HepG2 (cell line): Measurements from ENCODE around the gene ATL2. TPM values are rescaled to one million over a fixed set of nuclear protein-coding genes. Genes with fewer than 3 reads are reported as not detected.

Experiments
- ARID5B ChIP-seq: IDR thresholded peaks from 2 replicates; pipeline ENCODE4 v1.4.0; 2020; ENCODE audit warnings: mild to moderate bottlenecking, missing genetic modification reagents
- ELF1 ChIP-seq: sonication (generic); formaldehyde crosslinking; IDR thresholded peaks from 2 replicates; pipeline ENCODE4 v1.4.0; 2020; ENCODE audit warnings: missing genetic modification reagents
- HNRNPLL ChIP-seq: fragments of 200-400 bp; formaldehyde crosslinking; IDR thresholded peaks from 2 replicates; pipeline ENCODE4 v1.6.1; 2017; ENCODE audit warnings: mild to moderate bottlenecking, low read depth, low read length; ENCODE audit not compliant: poor library complexity, severe bottlenecking
- MED1 ChIP-seq: sonication (generic); formaldehyde crosslinking; IDR thresholded peaks from 2 replicates; pipeline ENCODE4 v1.4.0; 2020; ENCODE audit warnings: missing genetic modification reagents
- NFATC3 ChIP-seq: sonication (generic); formaldehyde crosslinking; IDR thresholded peaks from 2 replicates; pipeline ENCODE4 v1.5.1; 2020; ENCODE audit warnings: mild to moderate bottlenecking, missing genetic modification reagents
- PHB2 ChIP-seq: fragments of 450-650 bp; IDR thresholded peaks from 2 replicates; pipeline ENCODE4 v1.6.1; 2018; ENCODE audit not compliant: partially characterized antibody
- TARDBP ChIP-seq: sonication (generic); formaldehyde crosslinking; IDR thresholded peaks from 2 replicates; pipeline ENCODE4 v1.8.0; 2022; ENCODE audit warnings: mild to moderate bottlenecking, missing genetic modification reagents
- TSC22D2 ChIP-seq: sonication (generic); formaldehyde crosslinking; IDR thresholded peaks from 2 replicates; pipeline ENCODE4 v1.5.1; 2020; ENCODE audit warnings: missing genetic modification reagents, mild to moderate bottlenecking, borderline replicate concordance
- U2AF2 ChIP-seq: fragments of 200-400 bp; formaldehyde crosslinking; IDR thresholded peaks from 2 replicates; pipeline ENCODE4 v1.6.1; 2017; ENCODE audit warnings: low read depth, mild to moderate bottlenecking, low read length
- ZFP1 ChIP-seq: IDR thresholded peaks from 2 replicates; pipeline ENCODE4 v1.6.1; 2016
- ZIK1 ChIP-seq: sonication (generic); formaldehyde crosslinking; IDR thresholded peaks from 2 replicates; pipeline ENCODE4 v1.5.0; 2020; ENCODE audit warnings: mild to moderate bottlenecking, low read depth, missing genetic modification reagents, borderline replicate concordance
- ZMYM2 ChIP-seq: sonication (generic); formaldehyde crosslinking; IDR thresholded peaks from 2 replicates; pipeline ENCODE4 v1.8.0; 2022; ENCODE audit warnings: mild to moderate bottlenecking, missing genetic modification reagents
- ZNF264 ChIP-seq: sonication (generic); formaldehyde crosslinking; IDR thresholded peaks from 2 replicates; pipeline ENCODE4 v1.4.0; 2020; ENCODE audit warnings: missing genetic modification reagents
- ZNF562 ChIP-seq: sonication (generic); formaldehyde crosslinking; IDR thresholded peaks from 2 replicates; pipeline ENCODE4 v1.8.0; 2022; ENCODE audit warnings: missing genetic modification reagents, borderline replicate concordance
- ZNF614 ChIP-seq: IDR thresholded peaks from 2 replicates; pipeline ENCODE4 v1.6.1; 2018; ENCODE audit warnings: missing biosample characterization, missing genetic modification reagents, inconsistent platforms, borderline replicate concordance
- ZNF776 ChIP-seq: sonication (generic); formaldehyde crosslinking; IDR thresholded peaks from 2 replicates; pipeline ENCODE4 v1.4.0; 2020; ENCODE audit warnings: mild to moderate bottlenecking, missing genetic modification reagents
- ZNF788 ChIP-seq: sonication (generic); formaldehyde crosslinking; IDR thresholded peaks from 2 replicates; pipeline ENCODE4 v1.5.0; 2020; ENCODE audit warnings: mild to moderate bottlenecking, missing genetic modification reagents, borderline replicate concordance
- polyA plus RNA-seq, 8 experiments: library from polyadenylated mRNA; depleted of rRNA in 3 of 8; stranded (reverse) in 7 of 8; unstranded in 1 of 8; fragments of >200 nt; fragmentation: Illumina TruSeq in 4 of 8; extraction: Trizol in 4 of 8; gene quantifications; 2 replicates each; pipeline versions ENCODE4 v1.2.1 to v1.2.3, GENCODE V29; 2011 to 2016; ENCODE audit warnings: low read depth in 4 of 8, missing spikeins in 1 of 8, mixed read lengths in 1 of 8; ENCODE audit not compliant: insufficient read depth in 1 of 8
- total RNA-seq, 5 experiments: library from RNA; depleted of rRNA; stranded (reverse); fragments of >200 nt; fragmentation: Illumina TruSeq; extraction: Trizol; gene quantifications; 2 replicates each; pipeline ENCODE4 v1.2.3, GENCODE V29; 2016; ENCODE audit warnings: low read depth in 1 of 5
- TF ChIP-seq, protein P1 (sequence below): sonication (generic); formaldehyde crosslinking; IDR thresholded peaks from 2 replicates; pipeline ENCODE4 v1.4.0; 2020; ENCODE audit warnings: missing genetic modification reagents
- TF ChIP-seq, protein P2 (sequence below): sonication (generic); formaldehyde crosslinking; IDR thresholded peaks from 2 replicates; pipeline ENCODE4 v1.4.0; 2020; ENCODE audit warnings: missing genetic modification reagents
- TF ChIP-seq, protein P3 (sequence below): sonication (generic); formaldehyde crosslinking; IDR thresholded peaks from 2 replicates; pipeline ENCODE4 v1.5.1; 2020; ENCODE audit warnings: missing genetic modification reagents, mild to moderate bottlenecking, borderline replicate concordance

The ATL2 gene
- total and polyA plus RNA-seq, 2 of the 13 experiments (the other 11 are each of a cell fraction or from before 2014, with no cell fraction given) = 56.5 to 119 TPM

GRCh38 chr2:38407111-38407682 lies 30.1 kb upstream of the ATL2 start (continued):
- TF ChIP-seq MED1 (CRISPR knock-in tag) (peak; percentile 62), NFATC3 (CRISPR knock-in tag) (no peak), TSC22D2 (peak; percentile 32; the same call in 1 of the 2 replicates), ZNF788 (CRISPR knock-in tag) (no peak), ZMYM2 (peak; percentile 82), TARDBP (CRISPR knock-in tag) (no peak; the same call in 1 of the 2 replicates), ARID5B (peak; percentile 83), ELF1 (CRISPR knock-in tag) (peak; percentile 54; the same call in 1 of the 2 replicates), ZNF264 (CRISPR knock-in tag) (peak; percentile 83), ZNF562 (CRISPR knock-in tag) (no peak), ZNF614 (0 out of 2 replicates have a peak, but pooled peaks have one; percentile 83), PHB2 (no peak), ZNF776 (no peak), U2AF2 (no peak), ZFP1 (CRISPR knock-in tag) (peak; percentile 53; the same call in 1 of the 2 replicates), ZIK1 (no peak), HNRNPLL (no peak)
- TF ChIP-seq, protein P1, sequence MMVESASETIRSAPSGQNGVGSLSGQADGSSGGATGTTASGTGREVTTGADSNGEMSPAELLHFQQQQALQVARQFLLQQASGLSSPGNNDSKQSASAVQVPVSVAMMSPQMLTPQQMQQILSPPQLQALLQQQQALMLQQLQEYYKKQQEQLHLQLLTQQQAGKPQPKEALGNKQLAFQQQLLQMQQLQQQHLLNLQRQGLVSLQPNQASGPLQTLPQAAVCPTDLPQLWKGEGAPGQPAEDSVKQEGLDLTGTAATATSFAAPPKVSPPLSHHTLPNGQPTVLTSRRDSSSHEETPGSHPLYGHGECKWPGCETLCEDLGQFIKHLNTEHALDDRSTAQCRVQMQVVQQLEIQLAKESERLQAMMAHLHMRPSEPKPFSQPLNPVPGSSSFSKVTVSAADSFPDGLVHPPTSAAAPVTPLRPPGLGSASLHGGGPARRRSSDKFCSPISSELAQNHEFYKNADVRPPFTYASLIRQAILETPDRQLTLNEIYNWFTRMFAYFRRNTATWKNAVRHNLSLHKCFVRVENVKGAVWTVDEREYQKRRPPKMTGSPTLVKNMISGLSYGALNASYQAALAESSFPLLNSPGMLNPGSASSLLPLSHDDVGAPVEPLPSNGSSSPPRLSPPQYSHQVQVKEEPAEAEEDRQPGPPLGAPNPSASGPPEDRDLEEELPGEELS (CRISPR knock-in tag) = peak; percentile 74
- TF ChIP-seq, protein P2, sequence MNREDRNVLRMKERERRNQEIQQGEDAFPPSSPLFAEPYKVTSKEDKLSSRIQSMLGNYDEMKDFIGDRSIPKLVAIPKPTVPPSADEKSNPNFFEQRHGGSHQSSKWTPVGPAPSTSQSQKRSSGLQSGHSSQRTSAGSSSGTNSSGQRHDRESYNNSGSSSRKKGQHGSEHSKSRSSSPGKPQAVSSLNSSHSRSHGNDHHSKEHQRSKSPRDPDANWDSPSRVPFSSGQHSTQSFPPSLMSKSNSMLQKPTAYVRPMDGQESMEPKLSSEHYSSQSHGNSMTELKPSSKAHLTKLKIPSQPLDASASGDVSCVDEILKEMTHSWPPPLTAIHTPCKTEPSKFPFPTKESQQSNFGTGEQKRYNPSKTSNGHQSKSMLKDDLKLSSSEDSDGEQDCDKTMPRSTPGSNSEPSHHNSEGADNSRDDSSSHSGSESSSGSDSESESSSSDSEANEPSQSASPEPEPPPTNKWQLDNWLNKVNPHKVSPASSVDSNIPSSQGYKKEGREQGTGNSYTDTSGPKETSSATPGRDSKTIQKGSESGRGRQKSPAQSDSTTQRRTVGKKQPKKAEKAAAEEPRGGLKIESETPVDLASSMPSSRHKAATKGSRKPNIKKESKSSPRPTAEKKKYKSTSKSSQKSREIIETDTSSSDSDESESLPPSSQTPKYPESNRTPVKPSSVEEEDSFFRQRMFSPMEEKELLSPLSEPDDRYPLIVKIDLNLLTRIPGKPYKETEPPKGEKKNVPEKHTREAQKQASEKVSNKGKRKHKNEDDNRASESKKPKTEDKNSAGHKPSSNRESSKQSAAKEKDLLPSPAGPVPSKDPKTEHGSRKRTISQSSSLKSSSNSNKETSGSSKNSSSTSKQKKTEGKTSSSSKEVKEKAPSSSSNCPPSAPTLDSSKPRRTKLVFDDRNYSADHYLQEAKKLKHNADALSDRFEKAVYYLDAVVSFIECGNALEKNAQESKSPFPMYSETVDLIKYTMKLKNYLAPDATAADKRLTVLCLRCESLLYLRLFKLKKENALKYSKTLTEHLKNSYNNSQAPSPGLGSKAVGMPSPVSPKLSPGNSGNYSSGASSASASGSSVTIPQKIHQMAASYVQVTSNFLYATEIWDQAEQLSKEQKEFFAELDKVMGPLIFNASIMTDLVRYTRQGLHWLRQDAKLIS (CRISPR knock-in tag) = no peak
- TF ChIP-seq, protein P3, sequence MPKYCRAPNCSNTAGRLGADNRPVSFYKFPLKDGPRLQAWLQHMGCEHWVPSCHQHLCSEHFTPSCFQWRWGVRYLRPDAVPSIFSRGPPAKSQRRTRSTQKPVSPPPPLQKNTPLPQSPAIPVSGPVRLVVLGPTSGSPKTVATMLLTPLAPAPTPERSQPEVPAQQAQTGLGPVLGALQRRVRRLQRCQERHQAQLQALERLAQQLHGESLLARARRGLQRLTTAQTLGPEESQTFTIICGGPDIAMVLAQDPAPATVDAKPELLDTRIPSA (CRISPR knock-in tag) = no peak
